Measurements from ENCODE around the gene SLCO4A1.

Gene SLCO4A1

GRCh38 chr20:62637110-62637509 is 5.2 kb upstream of the SLCO4A1 start:
- peak; percentile 57 to 72 for DNase-seq
- Histone ChIP-seq H3K4ac (ENCODE audit: low read depth, low read length) (no peak overlapping the region), H4K8ac (ENCODE audit: low read depth, low read length) (no peak overlapping the region), H2BK120ac (ENCODE audit: insufficient read depth, low read length, poor library complexity) (no peak overlapping the region), H3K79me1 (ENCODE audit: low read length) (peaks cover 4% of the 10 kb centered on the region), H2AFZ (ENCODE audit: insufficient read depth, low read length, poor library complexity) (no peak overlapping the region), H3K23ac (ENCODE audit: low read length) (no peak overlapping the region), H2BK5ac (ENCODE audit: low read depth, low read length, poor library complexity) (no peak overlapping the region), H3K79me2 (ENCODE audit: control insufficient read depth, insufficient read depth, low read length, poor library complexity) (peaks cover 2% of the 10 kb centered on the region), H3K27ac (ENCODE audit: low read depth, low read length) (no peak overlapping the region), H3K4me1 (ENCODE audit: control insufficient read depth in 1 of 2, insufficient read depth in 2 of 2, low read length in 2 of 2) (peaks cover 11 to 15% of the 10 kb centered on the region in 2 experiments), H2AK5ac (ENCODE audit: low read length) (no peak overlapping the region), H3K4me3 (ENCODE audit: low read depth, low read length) (no peak overlapping the region), H2BK12ac (ENCODE audit: low read length) (peak overlapping the region; percentile 41), H4K91ac (ENCODE audit: low read depth, low read length) (no peak overlapping the region), H3K18ac (ENCODE audit: low read length) (no peak overlapping the region), H3K14ac (ENCODE audit: low read length) (no peak overlapping the region), H3K4me2 (ENCODE audit: low read length) (no peak overlapping the region), H4K12ac (ENCODE audit: low read depth, low read length) (no peak overlapping the region), H3K9me3 (ENCODE audit: insufficient read depth, low read depth, low read length) (no peaks in the 10 kb centered on the region), H3K36me3 (ENCODE audit: control insufficient read depth in 1 of 2, insufficient read depth in 2 of 2, low read length in 2 of 2) (no peaks in the 10 kb centered on the region), H3K9ac (ENCODE audit: low read length) (no peak overlapping the region), H3K27me3 (ENCODE audit: insufficient read depth, low read length) (peaks cover 13% of the 10 kb centered on the region)
- no CpG with 5 or more reads among the region's 5 CpGs for WGBS (ENCODE audit: extremely low coverage, insufficient coverage, insufficient read length)

- H3K14ac ChIP-seq (ENCODE audit: low read length), result no peak overlapping the region
- no peak overlapping the region for H3K18ac ChIP-seq (ENCODE audit: low read length)
- H2BK5ac ChIP-seq (ENCODE audit: low read depth, low read length, poor library complexity), result no peak overlapping the region
- H3K4me3 ChIP-seq (ENCODE audit: low read depth, low read length), result no peak overlapping the region
- no peaks in the 10 kb centered on the region for H3K36me3 ChIP-seq (ENCODE audit: control insufficient read depth in 1 of 2, insufficient read depth in 2 of 2, low read length in 2 of 2)
- H2AFZ ChIP-seq (ENCODE audit: insufficient read depth, low read length, poor library complexity), result no peak overlapping the region
- H3K9me3 ChIP-seq (ENCODE audit: insufficient read depth, low read depth, low read length), result no peaks in the 10 kb centered on the region
- H4K91ac ChIP-seq (ENCODE audit: low read depth, low read length), result no peak overlapping the region
- H2AK5ac ChIP-seq (ENCODE audit: low read length), result no peak overlapping the region
- no peak overlapping the region for H2BK12ac ChIP-seq (ENCODE audit: low read length)
- peaks cover 18% of the 10 kb centered on the region for H3K27me3 ChIP-seq (ENCODE audit: insufficient read depth, low read length)
- no peak overlapping the region for H4K12ac ChIP-seq (ENCODE audit: low read depth, low read length)
- H3K4ac ChIP-seq (ENCODE audit: low read depth, low read length), result no peak overlapping the region
- H3K27ac ChIP-seq (ENCODE audit: low read depth, low read length), result no peak overlapping the region
- peaks cover 2% of the 10 kb centered on the region for H3K79me2 ChIP-seq (ENCODE audit: control insufficient read depth, insufficient read depth, low read length, poor library complexity)
- H3K4me1 ChIP-seq (ENCODE audit: control insufficient read depth in 1 of 2, insufficient read depth in 2 of 2, low read length in 2 of 2), result peaks cover 12 to 15% of the 10 kb centered on the region in 2 experiments
- no peak for DNase-seq
- H3K79me1 ChIP-seq (ENCODE audit: low read length), result peaks cover 4% of the 10 kb centered on the region
- WGBS (ENCODE audit: extremely low coverage, insufficient coverage, insufficient read length), result no CpG with 5 or more reads among the region's 11 CpGs
- no peak overlapping the region for H2BK120ac ChIP-seq (ENCODE audit: insufficient read depth, low read length, poor library complexity)
- H4K8ac ChIP-seq (ENCODE audit: low read depth, low read length), result no peak overlapping the region
- no peak overlapping the region for H3K9ac ChIP-seq (ENCODE audit: low read length)
- H3K4me2 ChIP-seq (ENCODE audit: low read length), result no peak overlapping the region
- no peak overlapping the region for H3K23ac ChIP-seq (ENCODE audit: low read length)
These were observed 4.7 kb upstream of the SLCO4A1 start for GRCh38 chr20:62637521-62638054.

GRCh38 chr20:62638055-62638570 is 4.2 kb upstream of the SLCO4A1 start:
- no CpG with 5 or more reads among the region's 12 CpGs for WGBS (ENCODE audit: extremely low coverage, insufficient coverage, insufficient read length)
- Histone ChIP-seq H3K23ac (ENCODE audit: low read length) (no peak overlapping the region), H3K4me3 (ENCODE audit: low read depth, low read length) (no peak overlapping the region), H3K9me3 (ENCODE audit: insufficient read depth, low read depth, low read length) (no peaks in the 10 kb centered on the region), H3K14ac (ENCODE audit: low read length) (no peak overlapping the region), H3K79me1 (ENCODE audit: low read length) (peaks cover 4% of the 10 kb centered on the region), H2BK12ac (ENCODE audit: low read length) (no peak overlapping the region), H2AFZ (ENCODE audit: insufficient read depth, low read length, poor library complexity) (no peak overlapping the region), H2BK5ac (ENCODE audit: low read depth, low read length, poor library complexity) (no peak overlapping the region), H3K4me1 (ENCODE audit: control insufficient read depth in 1 of 2, insufficient read depth in 2 of 2, low read length in 2 of 2) (peaks cover 14 to 18% of the 10 kb centered on the region in 2 experiments), H4K8ac (ENCODE audit: low read depth, low read length) (no peak overlapping the region), H3K27me3 (ENCODE audit: insufficient read depth, low read length) (peaks cover 23% of the 10 kb centered on the region), H3K27ac (ENCODE audit: low read depth, low read length) (no peak overlapping the region), H3K9ac (ENCODE audit: low read length) (no peak overlapping the region), H4K91ac (ENCODE audit: low read depth, low read length) (peak overlapping the region; percentile 10), H3K36me3 (ENCODE audit: control insufficient read depth in 1 of 2, insufficient read depth in 2 of 2, low read length in 2 of 2) (no peaks in the 10 kb centered on the region), H2AK5ac (ENCODE audit: low read length) (no peak overlapping the region), H3K79me2 (ENCODE audit: control insufficient read depth, insufficient read depth, low read length, poor library complexity) (peaks cover 2% of the 10 kb centered on the region), H3K4me2 (ENCODE audit: low read length) (no peak overlapping the region), H3K4ac (ENCODE audit: low read depth, low read length) (no peak overlapping the region), H2BK120ac (ENCODE audit: insufficient read depth, low read length, poor library complexity) (no peak overlapping the region), H3K18ac (ENCODE audit: low read length) (no peak overlapping the region), H4K12ac (ENCODE audit: low read depth, low read length) (no peak overlapping the region)
- peak; percentile 74 to 87 for DNase-seq

- no peak overlapping the region for H4K12ac ChIP-seq (ENCODE audit: low read depth, low read length)
- no peak overlapping the region for H3K4me3 ChIP-seq (ENCODE audit: low read depth, low read length)
- WGBS (ENCODE audit: extremely low coverage, insufficient coverage, insufficient read length), result no CpG with 5 or more reads among the region's 23 CpGs
- peaks cover 2% of the 10 kb centered on the region for H3K79me2 ChIP-seq (ENCODE audit: control insufficient read depth, insufficient read depth, low read length, poor library complexity)
- H3K9me3 ChIP-seq (ENCODE audit: insufficient read depth, low read depth, low read length), result no peaks in the 10 kb centered on the region
- H3K9ac ChIP-seq (ENCODE audit: low read length), result no peak overlapping the region
- no peak overlapping the region for H3K27ac ChIP-seq (ENCODE audit: low read depth, low read length)
- H2AFZ ChIP-seq (ENCODE audit: insufficient read depth, low read length, poor library complexity), result no peak overlapping the region
- H4K91ac ChIP-seq (ENCODE audit: low read depth, low read length), result peak overlapping the region; percentile 10
- no peak overlapping the region for H3K4me2 ChIP-seq (ENCODE audit: low read length)
- H2AK5ac ChIP-seq (ENCODE audit: low read length), result no peak overlapping the region
- no peak overlapping the region for H2BK12ac ChIP-seq (ENCODE audit: low read length)
- peaks cover 14 to 15% of the 10 kb centered on the region in 2 experiments for H3K4me1 ChIP-seq (ENCODE audit: control insufficient read depth in 1 of 2, insufficient read depth in 2 of 2, low read length in 2 of 2)
- no peak overlapping the region for H4K8ac ChIP-seq (ENCODE audit: low read depth, low read length)
- no peak overlapping the region for H2BK120ac ChIP-seq (ENCODE audit: insufficient read depth, low read length, poor library complexity)
- no peak overlapping the region for H3K18ac ChIP-seq (ENCODE audit: low read length)
- no peak overlapping the region for H3K14ac ChIP-seq (ENCODE audit: low read length)
- peak in 1 of 2 donors; percentile 28 for DNase-seq
- peaks cover 29% of the 10 kb centered on the region for H3K27me3 ChIP-seq (ENCODE audit: insufficient read depth, low read length)
- H3K79me1 ChIP-seq (ENCODE audit: low read length), result peaks cover 4% of the 10 kb centered on the region
- no peak overlapping the region for H2BK5ac ChIP-seq (ENCODE audit: low read depth, low read length, poor library complexity)
- H3K4ac ChIP-seq (ENCODE audit: low read depth, low read length), result no peak overlapping the region
- H3K23ac ChIP-seq (ENCODE audit: low read length), result no peak overlapping the region
- H3K36me3 ChIP-seq (ENCODE audit: control insufficient read depth in 1 of 2, insufficient read depth in 2 of 2, low read length in 2 of 2), result no peaks in the 10 kb centered on the region
These were observed 3.5 kb upstream of the SLCO4A1 start for GRCh38 chr20:62638679-62639406.

Measured in trophoblast cell (in vitro differentiated cells and primary cell).